ENCODE data around the gene ADCY5.

ADCY5 gene

DNA sequence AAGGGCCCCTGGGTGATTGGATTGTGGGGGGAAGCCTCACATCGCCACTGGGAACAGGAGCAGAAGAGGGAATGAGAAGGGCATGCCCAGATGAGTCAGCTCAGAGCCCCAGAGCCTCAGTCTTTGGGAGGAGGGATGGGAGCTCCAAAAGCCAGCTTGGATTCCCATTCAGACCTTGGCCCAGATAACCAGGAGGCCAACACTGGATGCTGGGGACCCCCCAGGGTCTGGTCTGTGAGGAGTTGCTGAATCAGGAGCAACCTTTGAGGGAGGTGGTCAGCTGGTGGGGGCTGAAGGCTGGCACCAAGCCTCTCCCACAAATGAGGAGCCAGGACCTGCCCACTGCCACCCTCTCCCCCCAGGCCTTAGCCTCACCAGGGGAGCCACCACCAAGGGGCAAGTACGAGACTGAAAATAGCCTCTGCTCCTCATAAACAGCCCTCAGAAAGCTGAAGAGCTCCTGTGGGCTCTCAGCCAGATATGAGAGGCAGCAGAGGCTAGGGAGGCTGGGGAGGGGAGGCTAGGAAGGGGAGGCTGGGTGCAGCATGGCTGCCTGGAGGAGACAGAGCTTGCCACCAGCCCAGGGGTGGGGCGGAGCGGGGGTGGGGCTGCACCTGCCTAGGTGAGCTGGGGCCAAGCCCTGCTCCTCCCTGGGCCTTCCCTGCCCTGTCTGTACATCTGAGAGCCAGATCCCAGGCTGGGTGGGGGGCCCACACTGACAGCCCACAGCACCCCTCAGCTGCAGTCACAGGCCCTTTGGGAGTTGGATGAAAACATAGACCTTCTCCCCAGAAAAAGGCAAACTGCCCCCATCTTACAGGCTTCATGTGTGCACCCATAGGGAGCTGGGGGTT lies 147.3 kb downstream of the ADCY5 start:
- Mint-ChIP-seq H3K36me3 (peaks cover 1% of the 10 kb centered on the region), H3K4me3 (no peak overlapping the region), H3K27me3 (peaks cover 7% of the 10 kb centered on the region), H3K9me3 (no peaks in the 10 kb centered on the region), H3K27ac (no peak overlapping the region), H3K4me1 (no peaks in the 10 kb centered on the region)
- DNase-seq (ENCODE audit: low spot score in 2 of 2) (no peak), ATAC-seq (ENCODE audit: low read depth) (no peak)

DNA sequence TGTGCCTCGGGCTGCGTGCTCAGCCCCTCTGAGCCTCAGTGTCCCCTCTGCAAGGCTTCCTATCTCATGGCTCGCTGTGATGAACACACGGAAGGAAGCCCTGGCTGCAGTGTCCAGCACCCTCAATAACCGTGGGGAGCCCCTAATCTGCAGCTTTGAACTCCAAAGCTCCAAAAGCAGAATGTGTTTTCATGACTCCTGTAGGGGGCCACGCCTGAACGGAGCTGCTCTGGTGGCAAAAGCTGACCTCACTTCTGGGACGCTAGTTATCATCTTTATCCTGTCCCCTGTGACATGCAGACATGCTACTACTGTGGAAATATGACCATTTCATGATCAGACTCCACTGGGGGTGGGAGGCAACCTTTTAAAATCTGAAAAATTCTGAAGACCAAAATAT lies 148.3 kb downstream of the ADCY5 start:
- Mint-ChIP-seq H3K4me3 (no peak overlapping the region), H3K36me3 (peaks cover 1% of the 10 kb centered on the region), H3K4me1 (no peaks in the 10 kb centered on the region), H3K27ac (no peak overlapping the region), H3K27me3 (peaks cover 6% of the 10 kb centered on the region), H3K9me3 (no peaks in the 10 kb centered on the region)
- DNase-seq (ENCODE audit: low spot score in 2 of 2), result no peak
- no peak for ATAC-seq (ENCODE audit: low read depth)

GRCh38 chr3:123300056-123300455 lies 148.8 kb downstream of the ADCY5 start:
- Mint-ChIP-seq H3K4me3 (no peak overlapping the region), H3K27ac (no peak overlapping the region), H3K9me3 (no peaks in the 10 kb centered on the region), H3K27me3 (peaks cover 5% of the 10 kb centered on the region), H3K36me3 (peaks cover 1% of the 10 kb centered on the region), H3K4me1 (no peaks in the 10 kb centered on the region)
- ATAC-seq (ENCODE audit: low read depth) (no peak), DNase-seq (ENCODE audit: low spot score in 2 of 2) (no peak)

GRCh38 chr3:123299581-123299980 lies 149.3 kb downstream of the ADCY5 start:
- Mint-ChIP-seq H3K4me1 (no peaks in the 10 kb centered on the region), H3K27ac (no peak overlapping the region), H3K27me3 (peaks cover 6% of the 10 kb centered on the region), H3K36me3 (peaks cover 1% of the 10 kb centered on the region), H3K9me3 (no peaks in the 10 kb centered on the region), H3K4me3 (no peak overlapping the region)
- ATAC-seq (ENCODE audit: low read depth) (no peak), DNase-seq (ENCODE audit: low spot score in 2 of 2) (no peak)

DNA sequence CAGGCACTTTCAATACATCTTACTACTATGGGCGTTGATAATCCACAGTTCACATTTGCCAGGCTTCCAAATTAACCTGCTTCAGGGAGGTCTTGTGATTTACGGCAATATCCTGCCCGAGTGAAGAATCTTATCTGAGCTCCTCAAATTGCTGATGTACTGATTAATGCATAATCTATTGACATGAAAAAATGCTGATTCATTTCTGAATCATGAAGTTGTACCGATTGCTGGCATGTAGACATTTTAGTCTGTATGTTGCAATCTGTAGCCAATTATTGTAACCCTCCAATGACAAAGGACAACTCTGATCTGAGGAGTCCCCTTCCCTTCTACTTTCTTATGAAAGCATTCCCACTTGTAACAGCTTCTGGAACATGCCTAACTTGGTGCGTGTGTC lies 150.0 kb downstream of the ADCY5 start:
- no peaks in the 10 kb centered on the region for H3K9me3 Mint-ChIP-seq
- peaks cover 1% of the 10 kb centered on the region for H3K36me3 Mint-ChIP-seq
- ATAC-seq (ENCODE audit: low read depth), result no peak
- DNase-seq (ENCODE audit: low spot score in 2 of 2), result no peak
- no peaks in the 10 kb centered on the region for H3K4me1 Mint-ChIP-seq
- H3K4me3 Mint-ChIP-seq, result no peak overlapping the region
- no peak overlapping the region for H3K27ac Mint-ChIP-seq
- H3K27me3 Mint-ChIP-seq, result peaks cover 11% of the 10 kb centered on the region

- Mint-ChIP-seq H3K36me3 (no peaks in the 10 kb centered on the region), H3K27me3 (peaks cover 9% of the 10 kb centered on the region), H3K9me3 (no peaks in the 10 kb centered on the region), H3K4me1 (no peaks in the 10 kb centered on the region), H3K4me3 (no peak overlapping the region), H3K27ac (no peak overlapping the region)
- DNase-seq (ENCODE audit: low spot score in 2 of 2) (no peak), ATAC-seq (ENCODE audit: low read depth) (no peak)
Measured at GRCh38 chr3:123297627-123297899, 151.3 kb downstream of the ADCY5 start.

DNA sequence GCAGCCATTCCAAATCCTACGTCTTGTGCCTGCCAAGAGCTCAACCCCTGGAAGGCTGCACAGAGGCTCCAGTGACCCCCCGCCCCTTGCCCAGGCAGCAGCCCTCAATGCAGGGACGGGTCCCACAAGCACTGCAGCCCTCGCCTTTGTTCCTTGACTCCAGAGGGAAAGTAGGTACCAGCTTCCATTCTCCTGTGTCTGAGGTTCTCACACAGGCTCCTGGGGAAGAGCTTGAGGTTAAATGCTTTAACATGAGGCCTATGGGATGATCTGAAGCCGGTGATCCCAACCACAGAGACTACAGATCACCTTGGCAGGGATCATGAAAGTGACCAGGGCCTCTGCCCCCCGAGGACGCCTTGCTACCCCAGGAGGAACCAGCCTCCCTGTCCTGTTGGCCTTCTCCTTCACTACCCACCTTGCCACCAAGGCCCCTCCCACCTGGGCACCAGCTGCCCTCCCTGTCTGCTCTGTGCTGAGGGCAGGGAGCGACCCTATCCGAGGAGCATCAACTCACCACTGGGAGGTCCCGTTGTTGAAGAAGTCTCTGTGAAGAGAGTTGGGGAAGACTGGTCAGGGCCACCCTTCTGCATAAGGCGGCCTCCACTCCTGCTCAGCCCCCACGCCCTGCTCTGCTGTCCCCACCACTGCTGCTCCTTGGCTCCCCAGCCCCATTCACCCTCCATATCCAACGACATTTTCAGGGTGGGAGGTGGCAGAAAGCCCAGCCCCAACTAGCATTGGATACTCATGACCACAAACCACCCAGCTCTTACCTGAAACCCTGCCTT lies 151.9 kb downstream of the ADCY5 start:
- ATAC-seq (ENCODE audit: low read depth) (no peak), DNase-seq (ENCODE audit: low spot score in 2 of 2) (no peak)
- Mint-ChIP-seq H3K9me3 (no peaks in the 10 kb centered on the region), H3K36me3 (no peaks in the 10 kb centered on the region), H3K27ac (no peak overlapping the region), H3K27me3 (peaks cover 8% of the 10 kb centered on the region), H3K4me3 (no peak overlapping the region), H3K4me1 (no peaks in the 10 kb centered on the region)

GRCh38 chr3:123296261-123296660 lies 152.6 kb downstream of the ADCY5 start:
- H3K27me3 Mint-ChIP-seq, result peaks cover 8% of the 10 kb centered on the region
- H3K4me1 Mint-ChIP-seq, result no peaks in the 10 kb centered on the region
- no peak for ATAC-seq (ENCODE audit: low read depth)
- H3K9me3 Mint-ChIP-seq, result no peaks in the 10 kb centered on the region
- no peak for DNase-seq (ENCODE audit: low spot score in 2 of 2)
- no peak overlapping the region for H3K27ac Mint-ChIP-seq
- no peaks in the 10 kb centered on the region for H3K36me3 Mint-ChIP-seq
- H3K4me3 Mint-ChIP-seq, result no peak overlapping the region

DNA sequence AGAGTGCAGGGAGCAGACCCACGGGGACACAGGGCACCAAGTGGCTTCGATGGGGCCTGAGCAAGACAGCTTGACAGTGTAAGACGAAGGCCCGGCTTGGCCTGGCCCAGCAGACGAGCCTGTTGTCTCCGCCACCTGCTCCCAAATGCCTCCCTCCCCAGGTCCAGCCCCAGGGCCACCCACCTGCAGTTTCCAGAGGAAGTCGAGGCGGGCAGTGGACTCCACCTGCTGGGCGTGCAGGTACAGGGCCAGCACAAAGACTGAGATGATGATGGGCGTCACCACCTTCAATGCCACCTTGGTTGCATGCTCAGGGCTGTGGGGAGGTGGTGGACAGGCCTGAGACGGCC lies 153.0 kb downstream of the ADCY5 start:
- Mint-ChIP-seq H3K9me3 (no peaks in the 10 kb centered on the region), H3K27me3 (peaks cover 10% of the 10 kb centered on the region), H3K27ac (no peak overlapping the region), H3K4me3 (no peak overlapping the region), H3K36me3 (no peaks in the 10 kb centered on the region), H3K4me1 (no peaks in the 10 kb centered on the region)
- ATAC-seq (ENCODE audit: low read depth) (no peak), DNase-seq (ENCODE audit: low spot score in 2 of 2) (no peak)

DNA sequence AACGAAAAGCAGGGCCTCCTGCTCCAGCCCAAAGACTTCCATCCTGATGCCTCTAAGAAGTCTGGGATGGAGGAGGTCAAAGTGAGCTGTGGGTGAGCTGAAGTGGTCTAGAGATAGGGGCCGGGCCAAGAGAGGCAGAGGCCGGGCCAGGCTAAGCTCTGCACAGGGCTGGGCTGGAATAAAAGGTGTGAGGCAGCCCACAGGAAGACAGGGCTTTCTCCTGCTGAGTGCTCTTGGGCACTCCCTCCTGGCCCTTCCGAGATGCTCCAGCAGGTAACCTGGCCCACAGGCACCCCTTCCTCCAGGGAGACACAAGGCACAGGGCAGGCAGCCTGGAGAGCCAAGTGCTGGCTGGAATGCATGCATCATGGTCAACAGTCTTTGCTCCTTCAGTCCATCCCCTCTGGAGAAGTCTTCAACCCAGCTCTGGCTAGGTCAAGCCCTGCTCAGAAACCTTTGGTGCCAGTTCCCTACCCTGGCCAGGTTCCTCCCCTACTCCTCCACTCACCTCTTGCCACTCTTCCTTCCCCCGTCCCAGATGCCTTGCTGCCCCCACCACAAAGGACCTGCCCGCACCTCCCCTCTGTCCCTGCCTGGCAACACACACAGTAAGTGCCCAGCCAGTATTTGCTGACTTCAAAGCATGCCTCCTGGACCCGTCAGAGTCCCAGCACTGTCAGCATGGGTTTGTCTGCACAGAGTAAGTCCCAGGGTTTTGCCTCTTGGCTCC lies 153.6 kb downstream of the ADCY5 start:
- Mint-ChIP-seq H3K4me3 (no peak overlapping the region), H3K9me3 (no peaks in the 10 kb centered on the region), H3K36me3 (no peaks in the 10 kb centered on the region), H3K27ac (no peak overlapping the region), H3K4me1 (no peaks in the 10 kb centered on the region), H3K27me3 (peaks cover 10% of the 10 kb centered on the region)
- no peak for ATAC-seq (ENCODE audit: low read depth)
- no peak for DNase-seq (ENCODE audit: low spot score in 2 of 2)

GRCh38 chr3:123294296-123294938 lies 154.5 kb downstream of the ADCY5 start:
- Mint-ChIP-seq H3K36me3 (no peaks in the 10 kb centered on the region), H3K4me3 (no peak overlapping the region), H3K9me3 (no peaks in the 10 kb centered on the region), H3K27me3 (peaks cover 15% of the 10 kb centered on the region), H3K27ac (no peak overlapping the region), H3K4me1 (no peaks in the 10 kb centered on the region)
- no peak for ATAC-seq (ENCODE audit: low read depth)
- DNase-seq (ENCODE audit: low spot score in 2 of 2), result no peak

GRCh38 chr3:123292321-123293310 lies 156.3 kb downstream of the ADCY5 start:
- Mint-ChIP-seq H3K9me3 (no peaks in the 10 kb centered on the region), H3K36me3 (no peaks in the 10 kb centered on the region), H3K27me3 (peaks cover 15% of the 10 kb centered on the region), H3K4me3 (no peak overlapping the region), H3K4me1 (no peaks in the 10 kb centered on the region), H3K27ac (no peak overlapping the region)
- ATAC-seq (ENCODE audit: low read depth) (no peak), DNase-seq (ENCODE audit: low spot score in 2 of 2) (no peak)

DNA sequence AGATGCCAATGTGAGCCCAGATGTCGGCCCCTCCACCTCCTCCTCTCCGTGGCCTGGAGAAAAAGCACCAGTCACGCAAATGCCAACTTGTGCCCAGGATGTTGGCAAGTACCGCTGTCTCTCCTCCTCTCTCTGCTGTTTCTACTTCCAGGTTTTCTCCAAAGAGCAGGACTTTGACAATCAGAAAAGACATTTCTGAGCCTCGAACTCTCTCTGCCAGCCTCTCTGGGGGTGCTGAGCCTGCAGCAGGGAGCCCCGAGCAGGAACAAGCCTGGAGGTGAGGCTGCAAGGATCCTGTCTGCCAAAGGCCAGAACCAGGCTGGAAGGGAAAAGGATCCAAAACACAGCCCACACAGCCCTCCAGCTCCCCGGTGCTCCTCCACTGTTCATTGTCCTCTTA lies 157.5 kb downstream of the ADCY5 start:
- H3K27me3 Mint-ChIP-seq, result peaks cover 20% of the 10 kb centered on the region
- H3K4me1 Mint-ChIP-seq, result no peaks in the 10 kb centered on the region
- H3K36me3 Mint-ChIP-seq, result no peaks in the 10 kb centered on the region
- no peak for ATAC-seq (ENCODE audit: low read depth)
- DNase-seq (ENCODE audit: low spot score in 2 of 2), result no peak
- no peak overlapping the region for H3K4me3 Mint-ChIP-seq
- H3K9me3 Mint-ChIP-seq, result peaks cover 3% of the 10 kb centered on the region
- H3K27ac Mint-ChIP-seq, result no peak overlapping the region
